Measurements from ENCODE around the gene C1GALT1C1L.
"Not testable (repeated sequence)": the region's sequence is repeated elsewhere in the genome, so short reads cannot be mapped to it uniquely, and the experiment has no call there.

C1GALT1C1L gene

GRCh38 chr2:43685357-43685756 is 9.1 kb upstream of the C1GALT1C1L start:
- Histone ChIP-seq H3K27me3 (replicated peaks; ENCODE audit: insufficient read depth, low read length) (no peaks in the 10 kb centered on the region), H3K9me3 (replicated peaks; ENCODE audit: insufficient read depth, low read length) (no peaks in the 10 kb centered on the region), H3K9me2 (replicated peaks; ENCODE audit: insufficient read depth, low read length) (no peaks in the 10 kb centered on the region), H2AFZ (ENCODE audit: low read length) (no peak overlapping the region), H3F3A (ENCODE audit: insufficient read depth, low read length) (no peaks in the 10 kb centered on the region), H3K4me1 (ENCODE audit: low read length) (no peaks in the 10 kb centered on the region), H3K4me3 (ENCODE audit: low read length) (no peak overlapping the region), H3K36me3 (replicated peaks; ENCODE audit: insufficient read depth, low read length) (no peaks in the 10 kb centered on the region), H3K4me2 (ENCODE audit: low read depth, low read length) (no peak overlapping the region), H4K20me1 (ENCODE audit: insufficient read depth, low read length) (no peaks in the 10 kb centered on the region), H3K79me2 (ENCODE audit: low read length) (no peaks in the 10 kb centered on the region), H3K9ac (ENCODE audit: low read length) (no peak overlapping the region), H3K27ac (ENCODE audit: low read length) (no peak overlapping the region)
- DNase-seq, result no peak
- TF ChIP-seq CTCF (IDR thresholded peaks at IDR 0.05; ENCODE audit: low read length) (no peak), EZH2 (optimal IDR thresholded peaks at IDR 0.05; ENCODE audit: low read depth, low read length) (no peak), EZH2phosphoT487 (IDR thresholded peaks at IDR 0.05; ENCODE audit: low read length) (no peak)

GRCh38 chr2:43677783-43678182 is 1.6 kb upstream of the C1GALT1C1L start:
- not testable (repeated sequence) for H2AFZ ChIP-seq (ENCODE audit: low read length); H3K4me1 ChIP-seq (ENCODE audit: low read length); H3K4me3 ChIP-seq (ENCODE audit: low read length); H3F3A ChIP-seq (ENCODE audit: insufficient read depth, low read length); H3K4me2 ChIP-seq (ENCODE audit: low read depth, low read length); H3K36me3 ChIP-seq (replicated peaks; ENCODE audit: insufficient read depth, low read length); H3K9ac ChIP-seq (ENCODE audit: low read length); H4K20me1 ChIP-seq (ENCODE audit: insufficient read depth, low read length); H3K9me3 ChIP-seq (replicated peaks; ENCODE audit: insufficient read depth, low read length); DNase-seq; H3K9me2 ChIP-seq (replicated peaks; ENCODE audit: insufficient read depth, low read length); H3K79me2 ChIP-seq (ENCODE audit: low read length); H3K27ac ChIP-seq (ENCODE audit: low read length); H3K27me3 ChIP-seq (replicated peaks; ENCODE audit: insufficient read depth, low read length)

- TF ChIP-seq EZH2phosphoT487 (IDR thresholded peaks at IDR 0.05; ENCODE audit: low read length) (no peak), EZH2 (optimal IDR thresholded peaks at IDR 0.05; ENCODE audit: low read depth, low read length) (no peak), CTCF (IDR thresholded peaks at IDR 0.05; ENCODE audit: low read length) (no peak)
- Histone ChIP-seq H2AFZ (ENCODE audit: low read length) (no peak overlapping the region), H3K9me3 (replicated peaks; ENCODE audit: insufficient read depth, low read length) (no peaks in the 10 kb centered on the region), H3K9ac (ENCODE audit: low read length) (no peak overlapping the region), H3K4me2 (ENCODE audit: low read depth, low read length) (no peak overlapping the region), H3K27ac (ENCODE audit: low read length) (no peak overlapping the region), H3K9me2 (replicated peaks; ENCODE audit: insufficient read depth, low read length) (no peaks in the 10 kb centered on the region), H3F3A (ENCODE audit: insufficient read depth, low read length) (no peaks in the 10 kb centered on the region), H3K4me3 (ENCODE audit: low read length) (no peak overlapping the region), H3K27me3 (replicated peaks; ENCODE audit: insufficient read depth, low read length) (no peaks in the 10 kb centered on the region), H3K79me2 (ENCODE audit: low read length) (no peaks in the 10 kb centered on the region), H4K20me1 (ENCODE audit: insufficient read depth, low read length) (no peaks in the 10 kb centered on the region), H3K36me3 (replicated peaks; ENCODE audit: insufficient read depth, low read length) (no peaks in the 10 kb centered on the region), H3K4me1 (ENCODE audit: low read length) (no peaks in the 10 kb centered on the region)
- no peak for DNase-seq
Measured at GRCh38 chr2:43675646-43676321, 445 bp downstream of the C1GALT1C1L start.

GRCh38 chr2:43657241-43657640 is 19.0 kb downstream of the C1GALT1C1L start:
- no peaks in the 10 kb centered on the region for H3K36me3 ChIP-seq (replicated peaks; ENCODE audit: insufficient read depth, low read length)
- H3K79me2 ChIP-seq (ENCODE audit: low read length), result no peaks in the 10 kb centered on the region
- H3K9me2 ChIP-seq (replicated peaks; ENCODE audit: insufficient read depth, low read length), result no peaks in the 10 kb centered on the region
- TF ChIP-seq EZH2 (optimal IDR thresholded peaks at IDR 0.05; ENCODE audit: low read depth, low read length) (no peak), EZH2phosphoT487 (IDR thresholded peaks at IDR 0.05; ENCODE audit: low read length) (no peak), CTCF (IDR thresholded peaks at IDR 0.05; ENCODE audit: low read length) (no peak)
- no peaks in the 10 kb centered on the region for H3K9me3 ChIP-seq (replicated peaks; ENCODE audit: insufficient read depth, low read length)
- no peaks in the 10 kb centered on the region for H4K20me1 ChIP-seq (ENCODE audit: insufficient read depth, low read length)
- no peak for DNase-seq
- no peaks in the 10 kb centered on the region for H3K27me3 ChIP-seq (replicated peaks; ENCODE audit: insufficient read depth, low read length)
- no peak overlapping the region for H2AFZ ChIP-seq (ENCODE audit: low read length)
- H3K27ac ChIP-seq (ENCODE audit: low read length), result no peak overlapping the region
- H3K9ac ChIP-seq (ENCODE audit: low read length), result no peak overlapping the region
- no peak overlapping the region for H3K4me2 ChIP-seq (ENCODE audit: low read depth, low read length)
- no peak overlapping the region for H3K4me3 ChIP-seq (ENCODE audit: low read length)
- no peaks in the 10 kb centered on the region for H3F3A ChIP-seq (ENCODE audit: insufficient read depth, low read length)
- no peaks in the 10 kb centered on the region for H3K4me1 ChIP-seq (ENCODE audit: low read length)
